ENCODE results near the gene CCDC3. TPM values are rescaled to one million over a fixed set of nuclear protein-coding genes. Genes with fewer than 3 reads are reported as not detected.

Gene CCDC3
- total RNA-seq = 2.6 and 4.7 TPM in 2 replicates

GRCh38 chr10:13001041-13001886, at the start of gene CCDC3:
Gene CCDC3 (minus strand): TSS chr10:13001713. CDS start chr10:13001570, 143 bp downstream.

Other genes starting within 250 kb of the CCDC3 start
- 25.5 and 45.9 TPM in 2 replicates for gene OPTN, start 98.5 kb upstream of the CCDC3 start, total RNA-seq
- 2.6 and 10.5 TPM in 2 replicates for gene MCM10, start 159.8 kb upstream of the CCDC3 start, total RNA-seq
- not detected in 2 replicates for gene UCMA, start 232.7 kb upstream of the CCDC3 start, total RNA-seq